H1 (cell line): ENCODE results near the gene PA2G4.

Experiments used
- BCL11A ChIP-seq, 2 experiments: IDR thresholded peaks; one replicate each; pipeline ENCODE4 v1.6.1; 2011; ENCODE audit warnings: low read depth in 2 of 2, low read length in 2 of 2, mild to moderate bottlenecking in 2 of 2
- CTCF ChIP-seq, 3 experiments: IDR thresholded peaks; 1 replicate in 2 of 3; 2 replicates in 1 of 3; pipeline versions ENCODE4 v1.5.1 to v1.6.1; 2011; ENCODE audit warnings: low read length in 3 of 3, mild to moderate bottlenecking in 3 of 3, inconsistent platforms in 2 of 3, low read depth in 1 of 3, moderate library complexity in 1 of 3; ENCODE audit not compliant: insufficient read depth in 1 of 3; ENCODE audit errors: control extremely low read depth in 1 of 3
- MAX ChIP-seq: IDR thresholded peaks from 2 replicates; pipeline ENCODE4 v1.6.1; 2012; ENCODE audit warnings: inconsistent platforms

GRCh38 chr12:56160894-56161689 is 56.7 kb downstream of the PA2G4 start:
- no peak for TF ChIP-seq BCL11A (IDR thresholded peaks at IDR 0.05; ENCODE audit: low read depth in 2 of 2, low read length in 2 of 2)
- TF ChIP-seq MAX = no peak
- TF ChIP-seq CTCF (IDR thresholded peaks at IDR 0.05; ENCODE audit: control extremely low read depth in 1 of 3, insufficient read depth in 1 of 3, low read depth in 1 of 3, low read length in 3 of 3) = no peak
